Measurements from ENCODE around the gene NMRAL1.

DNA sequence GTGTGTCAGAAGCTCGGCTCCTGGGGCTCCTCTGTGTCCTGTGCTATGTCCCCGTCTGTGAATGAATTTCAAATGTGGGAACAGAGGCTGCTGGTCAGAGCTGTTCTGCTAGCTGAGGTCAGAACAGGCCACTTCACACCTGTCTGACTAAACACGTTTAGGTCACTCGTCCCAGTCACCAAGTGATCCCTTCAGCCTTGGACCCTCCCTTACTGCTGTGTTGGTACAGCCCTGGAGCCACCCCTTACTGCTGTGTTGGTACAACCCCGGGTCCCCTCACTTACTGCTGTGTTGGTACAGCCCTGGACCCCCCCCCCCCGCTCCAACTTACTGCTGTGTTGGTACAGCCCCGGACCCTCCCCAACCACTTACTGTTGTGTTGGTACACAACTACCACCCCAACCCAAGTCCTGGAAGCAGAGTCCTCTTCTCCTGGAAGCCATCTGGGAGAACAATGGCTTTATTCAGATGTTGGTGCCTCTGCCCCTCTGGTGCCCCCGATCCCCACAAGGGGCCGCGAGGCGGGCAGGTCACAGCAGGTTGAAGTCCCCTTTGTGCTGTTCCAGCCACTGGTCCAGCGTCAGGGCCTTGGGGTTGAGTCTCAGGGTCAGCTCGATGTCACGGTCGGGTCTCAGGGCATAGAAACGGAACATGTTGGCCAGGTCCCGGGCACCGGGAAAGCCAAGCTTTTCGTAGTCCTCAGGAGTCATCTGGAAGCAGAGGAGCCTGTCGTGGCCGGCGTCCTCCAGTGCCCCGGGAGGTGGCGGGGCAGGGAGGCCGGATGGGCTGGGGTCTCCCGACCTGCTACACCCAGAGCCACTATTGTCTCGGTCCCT is 13.0 kb downstream of the NMRAL1 start:
- TF ChIP-seq, protein P1, sequence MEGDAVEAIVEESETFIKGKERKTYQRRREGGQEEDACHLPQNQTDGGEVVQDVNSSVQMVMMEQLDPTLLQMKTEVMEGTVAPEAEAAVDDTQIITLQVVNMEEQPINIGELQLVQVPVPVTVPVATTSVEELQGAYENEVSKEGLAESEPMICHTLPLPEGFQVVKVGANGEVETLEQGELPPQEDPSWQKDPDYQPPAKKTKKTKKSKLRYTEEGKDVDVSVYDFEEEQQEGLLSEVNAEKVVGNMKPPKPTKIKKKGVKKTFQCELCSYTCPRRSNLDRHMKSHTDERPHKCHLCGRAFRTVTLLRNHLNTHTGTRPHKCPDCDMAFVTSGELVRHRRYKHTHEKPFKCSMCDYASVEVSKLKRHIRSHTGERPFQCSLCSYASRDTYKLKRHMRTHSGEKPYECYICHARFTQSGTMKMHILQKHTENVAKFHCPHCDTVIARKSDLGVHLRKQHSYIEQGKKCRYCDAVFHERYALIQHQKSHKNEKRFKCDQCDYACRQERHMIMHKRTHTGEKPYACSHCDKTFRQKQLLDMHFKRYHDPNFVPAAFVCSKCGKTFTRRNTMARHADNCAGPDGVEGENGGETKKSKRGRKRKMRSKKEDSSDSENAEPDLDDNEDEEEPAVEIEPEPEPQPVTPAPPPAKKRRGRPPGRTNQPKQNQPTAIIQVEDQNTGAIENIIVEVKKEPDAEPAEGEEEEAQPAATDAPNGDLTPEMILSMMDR (IDR thresholded peaks at IDR 0.05; ENCODE audit: insufficient read depth, low read length, poor library complexity, severe bottlenecking), result no peak
- no peak for TF ChIP-seq EZH2phosphoT487 (conservative IDR thresholded peaks at IDR 0.05; ENCODE audit: low read length)

All from SU-DHL-6 (cell line).